Fibroblast of lung (primary cell): ENCODE data around the gene ANKS1A.

ENCODE experiments used
- EZH2 ChIP-seq: IDR thresholded peaks from 2 replicates; pipeline ENCODE4 v1.5.1; 2012; ENCODE audit warnings: low read length, control low read depth, mild to moderate bottlenecking; ENCODE audit errors: missing control alignments
- TF ChIP-seq, protein P1 (sequence below), 2 donors: IDR thresholded peaks in 1 of 2; conservative IDR thresholded peaks in 1 of 2; 1 replicate in 1 of 2; 2 replicates in 1 of 2; pipeline ENCODE4 v1.5.1; 2011 to 2012; ENCODE audit warnings: low read length in 2 of 2, control low read depth in 1 of 2, inconsistent platforms in 1 of 2, low read depth in 1 of 2, mild to moderate bottlenecking in 1 of 2

GRCh38 chr6:35082733-35083403 is 193.8 kb downstream of the ANKS1A start:
- TF ChIP-seq, protein P1, sequence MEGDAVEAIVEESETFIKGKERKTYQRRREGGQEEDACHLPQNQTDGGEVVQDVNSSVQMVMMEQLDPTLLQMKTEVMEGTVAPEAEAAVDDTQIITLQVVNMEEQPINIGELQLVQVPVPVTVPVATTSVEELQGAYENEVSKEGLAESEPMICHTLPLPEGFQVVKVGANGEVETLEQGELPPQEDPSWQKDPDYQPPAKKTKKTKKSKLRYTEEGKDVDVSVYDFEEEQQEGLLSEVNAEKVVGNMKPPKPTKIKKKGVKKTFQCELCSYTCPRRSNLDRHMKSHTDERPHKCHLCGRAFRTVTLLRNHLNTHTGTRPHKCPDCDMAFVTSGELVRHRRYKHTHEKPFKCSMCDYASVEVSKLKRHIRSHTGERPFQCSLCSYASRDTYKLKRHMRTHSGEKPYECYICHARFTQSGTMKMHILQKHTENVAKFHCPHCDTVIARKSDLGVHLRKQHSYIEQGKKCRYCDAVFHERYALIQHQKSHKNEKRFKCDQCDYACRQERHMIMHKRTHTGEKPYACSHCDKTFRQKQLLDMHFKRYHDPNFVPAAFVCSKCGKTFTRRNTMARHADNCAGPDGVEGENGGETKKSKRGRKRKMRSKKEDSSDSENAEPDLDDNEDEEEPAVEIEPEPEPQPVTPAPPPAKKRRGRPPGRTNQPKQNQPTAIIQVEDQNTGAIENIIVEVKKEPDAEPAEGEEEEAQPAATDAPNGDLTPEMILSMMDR (conservative IDR thresholded peaks at IDR 0.05 in 1 of 2, IDR thresholded peaks at IDR 0.05 in 1 of 2; ENCODE audit: low read depth in 1 of 2, low read length in 2 of 2) = no peak
- TF ChIP-seq EZH2 = no peak
